CD4-positive, alpha-beta memory T cell (primary cell): ENCODE measurements around the gene DPAGT1. TPM values are rescaled to one million over a fixed set of nuclear protein-coding genes. Genes with fewer than 3 reads are reported as not detected.

Source experiments
- CTCF ChIA-PET: fragments of 350-600 bp; sonication (Branson Sonifier 250); formaldehyde crosslinking; loops from one replicate; lab custom pipeline; 2021; ENCODE audit warnings: inconsistent platforms; ENCODE audit not compliant: partially characterized antibody; lab: Charles Lee
- POLR2A ChIA-PET: fragments of 350-600 bp; sonication (Branson Sonifier 250); formaldehyde crosslinking; loops from one replicate; lab custom pipeline; 2021; ENCODE audit not compliant: partially characterized antibody; lab: Charles Lee
- DNase-seq, 5 donors: peaks; one replicate each; pipeline versions ENCODE4 v3.0.0 to v3.0.0-alpha.2; 2020 to 2022; ENCODE audit warnings: mixed read lengths in 1 of 5
- H3K27ac ChIP-seq: one replicate; pipeline ENCODE4 v1.7.0; 2013; ENCODE audit warnings: low read depth, low read length
- H3K27me3 ChIP-seq: 2 replicates; pipeline ENCODE4 v1.7.0; 2013; ENCODE audit warnings: mild to moderate bottlenecking, low read length, moderate library complexity; ENCODE audit not compliant: insufficient read depth
- H3K36me3 ChIP-seq: 2 replicates; pipeline ENCODE4 v1.7.0; 2013; ENCODE audit warnings: mild to moderate bottlenecking, low read length, moderate library complexity; ENCODE audit not compliant: insufficient read depth
- H3K4me1 ChIP-seq: 2 replicates; pipeline ENCODE4 v1.7.0; 2013; ENCODE audit warnings: mild to moderate bottlenecking, low read length, moderate library complexity; ENCODE audit not compliant: insufficient read depth
- H3K4me3 ChIP-seq, 2 donors: one replicate each; pipeline ENCODE4 v1.7.0; 2013; ENCODE audit warnings: low read length in 2 of 2, mild to moderate bottlenecking in 1 of 2
- H3K9me3 ChIP-seq, 2 donors: one replicate each; pipeline ENCODE4 v1.7.0; 2013; ENCODE audit warnings: low read length in 2 of 2, control low read depth in 1 of 2; ENCODE audit not compliant: control insufficient read depth in 1 of 2
- H3K27ac Mint-ChIP-seq, 7 donors: one replicate each; pipeline ENCODE4 v1.8.0; 2020 to 2021; ENCODE audit warnings: mixed read lengths in 7 of 7, mild to moderate bottlenecking in 6 of 7, inconsistent platforms in 3 of 7, moderate library complexity in 3 of 7
- H3K27me3 Mint-ChIP-seq, 2 donors: one replicate each; pipeline ENCODE4 v1.8.0; 2020 to 2021; ENCODE audit warnings: mixed read lengths in 2 of 2
- H3K36me3 Mint-ChIP-seq, 2 donors: one replicate each; pipeline ENCODE4 v1.8.0; 2020 to 2021; ENCODE audit warnings: mixed read lengths in 2 of 2, inconsistent platforms in 1 of 2, mild to moderate bottlenecking in 1 of 2
- H3K4me1 Mint-ChIP-seq, 4 donors: one replicate each; pipeline ENCODE4 v1.8.0; 2020 to 2021; ENCODE audit warnings: mixed read lengths in 4 of 4, mild to moderate bottlenecking in 1 of 4
- H3K4me3 Mint-ChIP-seq, 8 donors: one replicate each; pipeline ENCODE4 v1.8.0; 2020 to 2021; ENCODE audit warnings: mixed read lengths in 8 of 8, mild to moderate bottlenecking in 7 of 8, moderate library complexity in 6 of 8, inconsistent platforms in 3 of 8
- H3K9me3 Mint-ChIP-seq, 8 donors: one replicate each; pipeline ENCODE4 v1.8.0; 2020 to 2021; ENCODE audit warnings: mixed read lengths in 8 of 8, mild to moderate bottlenecking in 5 of 8, inconsistent platforms in 3 of 8, moderate library complexity in 1 of 8
- intact Hi-C: fragments of 100-400 bp; cut with micrococcal nuclease; formaldehyde crosslinking; loops from one replicate; pipeline ENCODE4 v1.15.1; 2023
- polyA plus RNA-seq, 2 donors: library from polyadenylated mRNA; unstranded; fragments of 300-500 nt; fragmentation: Illumina TruSeq; gene quantifications; one replicate each; pipeline ENCODE4 v1.2.3, GENCODE V29; 2021
- total RNA-seq, 2 experiments: library from RNA; stranded (reverse); gene quantifications; one replicate each; pipeline ENCODE4 v1.2.3, GENCODE V29; 2021

Gene DPAGT1
- total and polyA plus RNA-seq, 4 experiments from 2014 or later, result 32.9 to 52.3 (median 52.2) TPM

DNA sequence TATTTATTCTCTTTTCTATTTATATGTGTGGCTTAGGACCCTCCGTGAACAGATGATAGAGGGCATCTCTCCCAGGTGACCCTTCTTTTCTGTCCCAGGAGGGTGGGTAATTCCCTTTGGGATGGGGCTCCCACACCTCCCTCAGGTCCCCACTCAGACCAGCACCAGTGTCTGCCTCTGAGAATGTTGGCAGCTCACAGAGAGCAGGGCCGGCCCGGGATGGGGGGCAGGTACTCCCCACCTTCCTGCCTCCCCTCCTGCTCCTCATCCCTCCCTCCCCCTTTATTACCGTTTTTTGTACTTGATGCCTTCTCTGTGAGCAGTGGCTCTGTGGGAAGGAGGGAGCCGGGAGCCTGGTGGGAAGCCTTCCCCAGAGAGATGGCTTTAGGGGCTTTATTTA, 14.9 kb upstream of the DPAGT1 start:
- Mint-ChIP-seq H3K27ac (peak overlapping the region in 4 of 7 donors; percentile 32 to 88 (median 80)), H3K27me3 (no peaks in the 10 kb centered on the region), H3K4me1 (peaks cover 23 to 59% (median 32%) of the 10 kb centered on the region in 4 donors), H3K9me3 (no peaks in the 10 kb centered on the region), H3K36me3 (peaks cover 31 to 35% of the 10 kb centered on the region in 2 donors), H3K4me3 (peak overlapping the region in 4 of 8 donors; percentile 24 to 53 (median 38))
- Histone ChIP-seq H3K4me3 (no peak overlapping the region), H3K36me3 (peaks cover 28% of the 10 kb centered on the region), H3K27ac (peak overlapping the region; percentile 63), H3K9me3 (no peaks in the 10 kb centered on the region), H3K4me1 (peaks cover 42% of the 10 kb centered on the region), H3K27me3 (no peaks in the 10 kb centered on the region)
- ChIA-PET CTCF (interaction anchor here (1.2 to 1.7 kb wide), 4 partner anchors 10 to 89 kb away, joined by 3 to 5 read pairs (median 4); partner anchors contain the start of gene CBL), POLR2A (interaction anchor here (0.6 to 9.3 kb wide), 6 partner anchors 9 to 49 kb away, joined by 3 to 109 read pairs (median 22); partner anchors contain the start of genes C2CD2L, DPAGT1, HMBS and VPS11)
- no peak for DNase-seq
- intact Hi-C loops, result no loop called here

DNA sequence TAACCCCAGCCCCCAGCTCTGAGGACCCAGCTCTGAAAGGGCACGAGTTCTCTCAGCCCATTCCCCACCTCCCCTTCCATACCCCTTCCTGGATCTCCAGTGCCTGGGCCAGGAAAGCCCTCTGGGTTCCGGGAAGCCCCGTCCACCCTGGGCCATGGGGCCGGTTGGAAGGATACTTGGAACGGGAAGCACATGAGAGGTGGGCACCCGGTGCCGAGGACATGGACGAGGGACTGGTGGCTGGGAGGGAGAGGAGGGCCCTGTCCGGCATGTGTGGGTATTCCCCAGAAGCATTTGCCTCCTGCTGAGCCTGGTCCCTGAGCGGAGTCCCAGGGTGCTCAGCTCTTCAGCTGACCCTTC, 14.6 kb upstream of the DPAGT1 start:
- H3K4me1 ChIP-seq, result peaks cover 42% of the 10 kb centered on the region
- ChIA-PET POLR2A (interaction anchor here (1.2 to 9.3 kb wide), 8 partner anchors 9 to 205 kb away, joined by 3 to 109 read pairs (median 10); partner anchors contain the start of genes C2CD2L, DPAGT1, HMBS and VPS11), CTCF (interaction anchor here (1.2 to 1.7 kb wide), 4 partner anchors 10 to 90 kb away, joined by 3 to 5 read pairs (median 4); partner anchors contain the start of gene CBL)
- no peak for DNase-seq
- H3K9me3 ChIP-seq, result no peaks in the 10 kb centered on the region
- H3K27ac ChIP-seq, result peak overlapping the region; percentile 63
- H3K27ac Mint-ChIP-seq, result peak overlapping the region in 6 of 7 donors; percentile 83 to 97 (median 97)
- H3K4me1 Mint-ChIP-seq, result peaks cover 22 to 56% (median 33%) of the 10 kb centered on the region in 4 donors
- peaks cover 31% of the 10 kb centered on the region for H3K36me3 ChIP-seq
- no peak overlapping the region for H3K4me3 ChIP-seq
- H3K4me3 Mint-ChIP-seq, result peak overlapping the region; percentile 36 to 87 (median 84)
- no peaks in the 10 kb centered on the region for H3K27me3 ChIP-seq
- no peaks in the 10 kb centered on the region for H3K9me3 Mint-ChIP-seq
- no peaks in the 10 kb centered on the region for H3K27me3 Mint-ChIP-seq
- intact Hi-C loops, result no loop called here
- peaks cover 35 to 37% of the 10 kb centered on the region in 2 donors for H3K36me3 Mint-ChIP-seq

DNA sequence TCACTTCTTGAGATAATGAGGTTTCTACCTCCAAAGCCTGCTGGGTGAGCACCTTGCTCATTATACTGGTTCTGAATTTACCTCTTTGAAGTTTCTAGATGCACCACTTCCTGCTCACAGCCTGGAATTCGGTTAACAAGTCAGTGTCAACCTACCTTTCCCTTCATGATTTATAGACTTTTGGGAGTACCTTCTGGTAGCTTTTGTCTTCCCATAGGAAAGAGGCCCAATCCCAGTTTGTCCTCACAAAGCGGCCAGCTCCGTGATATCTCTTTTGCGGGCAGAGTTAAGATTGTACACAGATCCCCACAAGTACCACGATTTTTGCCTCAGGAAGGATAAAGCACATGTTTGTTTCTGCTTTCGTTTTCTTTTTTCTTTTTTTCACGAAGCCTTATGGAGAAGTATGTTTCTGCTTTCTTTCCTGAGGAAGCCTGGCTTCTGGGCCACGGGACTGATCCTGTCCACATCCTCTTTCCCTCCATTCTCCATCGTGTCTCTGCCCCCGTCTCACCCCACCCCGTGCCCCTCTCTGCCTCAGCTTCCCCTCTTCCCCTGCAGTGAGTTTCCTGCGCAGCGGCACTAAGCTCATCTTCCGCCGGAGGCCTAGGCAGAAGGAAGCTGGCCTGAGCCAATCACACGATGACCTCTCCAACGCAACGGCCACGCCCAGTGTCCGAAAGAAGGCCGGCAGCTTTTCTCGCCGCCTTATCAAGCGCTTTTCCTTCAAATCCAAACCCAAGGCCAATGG, 14.0 kb upstream of the DPAGT1 start:
- peak overlapping the region; percentile 83 to 97 (median 97) for H3K27ac Mint-ChIP-seq
- POLR2A ChIA-PET, result interaction anchor here (0.6 to 9.3 kb wide), 10 partner anchors 9 to 205 kb away, joined by 3 to 109 read pairs (median 6); partner anchors contain the start of genes C2CD2L, DPAGT1, HMBS and VPS11
- peak; percentile 56 to 65 (median 58) for DNase-seq

DNA sequence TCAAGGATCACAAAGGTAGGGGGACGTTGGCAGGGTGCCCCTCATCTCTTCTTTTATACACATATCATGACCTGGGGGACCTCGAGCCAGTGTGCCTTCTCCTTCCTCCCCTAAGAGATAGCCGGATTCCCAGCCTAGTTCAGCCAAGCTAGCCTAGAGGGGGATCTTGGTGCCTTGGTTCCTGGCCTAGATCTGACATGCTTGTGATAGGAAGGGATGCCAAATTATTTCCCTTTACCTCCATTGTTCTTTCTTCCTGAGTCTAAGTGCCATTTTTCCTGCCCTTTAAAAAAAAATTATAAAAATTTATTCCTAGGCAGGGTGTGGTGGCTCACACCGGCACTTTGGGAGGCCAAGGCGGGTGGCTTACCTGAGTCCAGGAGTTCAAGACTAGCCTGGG, 12.7 kb upstream of the DPAGT1 start:
- Mint-ChIP-seq H3K27ac (peak overlapping the region in 3 of 7 donors; percentile 72 to 97 (median 77)), H3K36me3 (peaks cover 45 to 47% of the 10 kb centered on the region in 2 donors), H3K4me1 (peaks cover 19 to 53% (median 33%) of the 10 kb centered on the region in 4 donors), H3K27me3 (no peaks in the 10 kb centered on the region), H3K4me3 (no peak overlapping the region), H3K9me3 (no peaks in the 10 kb centered on the region)
- intact Hi-C loops, result no loop called here
- DNase-seq, result no peak
- H3K9me3 ChIP-seq, result no peaks in the 10 kb centered on the region
- H3K36me3 ChIP-seq, result peaks cover 37% of the 10 kb centered on the region
- POLR2A ChIA-PET, result interaction anchor here (0.8 to 13.3 kb wide), 6 partner anchors 9 to 29 kb away, joined by 3 to 210 read pairs (median 28); partner anchors contain the start of genes DPAGT1 and HMBS
- H3K27ac ChIP-seq, result no peak overlapping the region
- no peak overlapping the region for H3K4me3 ChIP-seq
- H3K4me1 ChIP-seq, result peaks cover 44% of the 10 kb centered on the region
- H3K27me3 ChIP-seq, result no peaks in the 10 kb centered on the region
- CTCF ChIA-PET, result no interaction called here

More for the DNA sequence above, 14.0 kb upstream of the DPAGT1 start:
- peaks cover 37% of the 10 kb centered on the region for H3K4me1 ChIP-seq
- H3K4me3 Mint-ChIP-seq, result peak overlapping the region; percentile 75 to 87 (median 86)
- H3K4me3 ChIP-seq, result peak overlapping the region in 1 of 2 donors; percentile 38
- H3K4me1 Mint-ChIP-seq, result peaks cover 17 to 51% (median 30%) of the 10 kb centered on the region in 4 donors
- H3K27me3 Mint-ChIP-seq, result no peaks in the 10 kb centered on the region
- peaks cover 38 to 43% of the 10 kb centered on the region in 2 donors for H3K36me3 Mint-ChIP-seq
- CTCF ChIA-PET, result interaction anchor here (0.6 to 1.7 kb wide), 5 partner anchors 10 to 90 kb away, joined by 3 to 5 read pairs (median 4); partner anchors contain the start of gene CBL
- no peaks in the 10 kb centered on the region for H3K27me3 ChIP-seq
- H3K27ac ChIP-seq, result peak overlapping the region; percentile 63
- intact Hi-C loops, result no loop called here
- peaks cover 37% of the 10 kb centered on the region for H3K36me3 ChIP-seq
- H3K9me3 Mint-ChIP-seq, result no peaks in the 10 kb centered on the region
- no peaks in the 10 kb centered on the region for H3K9me3 ChIP-seq

DNA sequence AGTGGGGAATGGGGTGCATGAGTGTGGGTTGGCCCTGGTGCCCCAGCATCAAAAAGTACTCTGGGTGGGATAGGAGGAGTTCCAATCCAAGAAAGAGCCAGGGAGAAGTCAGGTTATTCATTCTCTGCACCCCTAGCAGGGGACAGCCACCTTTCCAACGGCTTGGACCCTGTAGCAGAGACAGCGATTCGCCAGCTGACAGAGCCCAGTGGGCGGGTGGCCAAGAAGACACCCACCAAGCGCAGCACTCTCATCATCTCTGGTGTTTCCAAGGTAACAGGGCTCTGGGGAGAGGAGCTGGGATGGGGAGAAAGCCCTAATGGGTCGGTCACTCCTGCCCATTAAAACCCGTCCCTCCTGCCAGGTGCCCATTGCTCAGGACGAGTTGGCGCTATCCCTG, 12.1 kb upstream of the DPAGT1 start:
- ChIA-PET CTCF (no interaction called here), POLR2A (interaction anchor here (1.0 to 13.3 kb wide), 4 partner anchors 7 to 46 kb away, joined by 3 to 210 read pairs (median 16); partner anchors contain the start of genes DPAGT1, HINFP and VPS11)
- Mint-ChIP-seq H3K27me3 (no peaks in the 10 kb centered on the region), H3K27ac (peak overlapping the region in 2 of 7 donors; percentile 50 to 72), H3K4me1 (peaks cover 24 to 59% (median 39%) of the 10 kb centered on the region in 4 donors), H3K9me3 (no peaks in the 10 kb centered on the region), H3K4me3 (peak overlapping the region in 1 of 8 donors; percentile 35), H3K36me3 (peaks cover 45 to 47% of the 10 kb centered on the region in 2 donors)
- H3K4me3 ChIP-seq, result no peak overlapping the region
- no peaks in the 10 kb centered on the region for H3K27me3 ChIP-seq
- H3K4me1 ChIP-seq, result peaks cover 50% of the 10 kb centered on the region
- H3K36me3 ChIP-seq, result peaks cover 37% of the 10 kb centered on the region
- no peaks in the 10 kb centered on the region for H3K9me3 ChIP-seq
- no peak for DNase-seq
- intact Hi-C loops, result no loop called here
- no peak overlapping the region for H3K27ac ChIP-seq

DNA sequence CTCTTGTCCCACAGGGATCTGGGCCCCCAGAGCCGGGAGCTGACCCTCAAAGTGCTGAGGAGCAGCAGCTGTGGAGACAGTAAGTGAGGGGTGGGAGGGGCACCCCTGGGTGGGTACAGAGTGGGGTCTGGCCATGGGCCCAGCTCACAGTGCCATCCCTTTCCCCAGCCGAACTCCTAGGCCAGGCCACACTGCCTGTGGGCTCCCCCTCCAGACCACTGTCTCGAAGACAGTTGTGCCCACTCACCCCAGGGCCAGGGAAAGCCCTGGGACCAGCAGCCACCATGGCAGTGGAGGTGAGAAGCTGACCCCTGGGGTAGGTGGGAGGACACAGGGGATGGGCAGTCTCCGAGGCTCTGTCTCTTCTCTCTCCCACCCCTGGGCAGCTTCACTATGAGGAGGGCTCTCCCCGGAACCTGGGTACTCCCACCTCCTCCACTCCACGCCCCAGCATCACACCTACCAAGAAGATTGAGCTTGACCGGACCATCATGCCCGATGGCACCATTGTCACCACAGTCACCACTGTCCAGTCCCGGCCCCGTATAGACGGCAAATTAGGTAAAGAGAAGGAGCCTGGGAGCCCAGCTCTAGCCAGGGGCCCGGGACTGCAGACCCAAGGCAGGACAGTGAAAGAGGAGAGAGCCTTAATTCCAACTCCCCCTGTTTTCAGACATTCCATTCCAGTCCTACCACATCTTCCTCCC, 10.8 kb upstream of the DPAGT1 start:
- Histone ChIP-seq H3K27me3 (no peaks in the 10 kb centered on the region), H3K36me3 (peaks cover 37% of the 10 kb centered on the region), H3K4me3 (no peak overlapping the region), H3K27ac (no peak overlapping the region), H3K9me3 (no peaks in the 10 kb centered on the region), H3K4me1 (peaks cover 56% of the 10 kb centered on the region)
- Mint-ChIP-seq H3K9me3 (no peaks in the 10 kb centered on the region), H3K4me1 (peaks cover 30 to 64% (median 45%) of the 10 kb centered on the region in 4 donors), H3K36me3 (peaks cover 45 to 54% of the 10 kb centered on the region in 2 donors), H3K27me3 (no peaks in the 10 kb centered on the region), H3K27ac (peak overlapping the region in 3 of 7 donors; percentile 4 to 68 (median 25)), H3K4me3 (no peak overlapping the region)
- CTCF ChIA-PET, result interaction anchor here (1.6 to 1.7 kb wide), 2 partner anchors 10 to 18 kb away, joined by 5 to 7 read pairs; a partner anchor contains a TSS
- DNase-seq, result no peak
- POLR2A ChIA-PET, result interaction anchor here (1.0 to 13.3 kb wide), 5 partner anchors 9 to 45 kb away, joined by 3 to 210 read pairs (median 8); partner anchors contain the start of genes DPAGT1, HINFP and VPS11
- intact Hi-C loops, result no loop called here
